Epithelial cell of esophagus (primary cell): ENCODE measurements around the gene SLC6A8.

Experiments
- DNase-seq: peaks from one replicate; pipeline ENCODE4 v3.0.0; 2010; ENCODE audit warnings: low read depth
- H3K4me3 ChIP-seq: 2 replicates; pipeline ENCODE4 v1.5.1; 2011; ENCODE audit warnings: mild to moderate bottlenecking, low read length, control low read depth
- CTCF ChIP-seq: IDR thresholded peaks from 2 replicates; pipeline ENCODE4 v1.5.1; 2011; ENCODE audit warnings: low read depth, mild to moderate bottlenecking, low read length, control low read depth, inconsistent platforms; ENCODE audit not compliant: insufficient read depth; ENCODE audit errors: missing control alignments

Gene SLC6A8

DNA sequence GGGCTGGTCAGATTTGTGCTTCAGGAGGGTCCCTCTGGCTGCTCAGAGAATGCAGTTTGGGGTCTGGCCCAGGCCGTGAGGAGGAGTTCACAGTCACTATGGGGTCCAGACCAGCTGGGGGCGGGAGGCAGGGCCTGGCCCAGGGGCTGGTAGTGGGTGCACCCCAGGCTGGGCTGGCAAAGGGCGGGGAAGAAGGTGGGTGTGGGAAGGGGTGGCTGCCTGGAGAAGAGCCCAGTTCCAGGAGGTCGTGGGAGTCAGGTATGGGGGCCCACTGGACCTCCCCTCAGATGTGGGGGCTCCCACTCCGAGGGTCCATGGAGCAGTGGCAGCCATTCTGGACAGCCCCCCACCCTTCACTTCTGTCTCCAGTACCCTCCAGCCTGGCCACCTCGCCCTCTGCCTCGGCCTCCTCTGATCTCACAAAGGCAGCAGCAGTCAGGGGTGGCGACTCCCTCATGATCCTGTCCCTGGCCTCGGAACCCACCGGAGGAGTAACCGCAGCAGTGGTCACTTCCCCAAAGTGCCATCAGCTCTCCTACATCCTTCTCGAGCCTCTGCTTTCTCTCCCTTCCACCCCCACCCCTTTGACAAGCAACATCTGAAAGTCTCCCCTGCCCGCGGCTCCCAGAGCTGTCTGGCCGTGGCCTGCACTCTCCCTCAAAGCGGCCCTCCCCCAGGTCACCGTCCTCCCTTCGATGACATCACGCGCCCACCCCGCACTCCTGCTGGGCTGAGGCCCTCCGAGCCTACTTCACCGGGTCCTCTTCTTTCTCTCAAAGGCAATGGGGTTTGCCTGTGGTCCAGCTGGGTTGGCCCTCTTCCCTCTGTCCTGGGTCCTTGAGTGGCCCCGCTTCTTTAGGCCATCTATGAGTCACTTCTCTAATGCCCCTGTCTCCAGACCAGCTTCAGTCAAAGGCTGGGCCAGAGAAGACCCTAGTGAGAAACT lies 1.7 kb upstream of the SLC6A8 start:
- no peak overlapping the region for H3K4me3 ChIP-seq
- no peak for DNase-seq
- TF ChIP-seq CTCF: no peak

GRCh38 chrX:153686711-153687110 lies 1.0 kb upstream of the SLC6A8 start:
- TF ChIP-seq CTCF: no peak
- DNase-seq: no peak
- H3K4me3 ChIP-seq: no peak overlapping the region

DNA sequence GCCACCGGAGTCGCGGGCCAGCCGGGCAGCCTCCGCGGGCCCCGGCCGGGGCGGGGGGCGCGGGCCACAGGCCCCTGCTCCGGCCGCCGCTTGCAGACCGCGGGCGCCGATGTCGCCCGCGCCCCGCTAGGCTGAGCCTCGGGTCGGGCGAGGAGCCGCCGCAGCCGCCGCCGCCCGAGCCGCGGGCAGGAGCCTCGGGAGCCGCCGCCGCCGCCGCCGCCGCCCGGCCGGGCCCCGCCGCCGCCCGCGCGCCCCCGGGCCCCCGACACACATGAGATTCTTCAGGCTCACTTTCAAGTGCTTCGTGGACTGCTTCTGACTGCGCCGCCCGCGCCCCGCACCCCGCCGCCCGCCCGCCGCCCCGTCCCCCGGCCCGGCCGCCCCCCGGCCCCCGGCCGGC lies 345 bp downstream of the SLC6A8 start:
- TF ChIP-seq CTCF: no peak
- no peak overlapping the region for H3K4me3 ChIP-seq
- DNase-seq: no peak

GRCh38 chrX:153688506-153688905 lies 780 bp downstream of the SLC6A8 start:
- DNase-seq: no peak
- no peak for TF ChIP-seq CTCF
- peak overlapping the region; percentile 33 for H3K4me3 ChIP-seq

DNA sequence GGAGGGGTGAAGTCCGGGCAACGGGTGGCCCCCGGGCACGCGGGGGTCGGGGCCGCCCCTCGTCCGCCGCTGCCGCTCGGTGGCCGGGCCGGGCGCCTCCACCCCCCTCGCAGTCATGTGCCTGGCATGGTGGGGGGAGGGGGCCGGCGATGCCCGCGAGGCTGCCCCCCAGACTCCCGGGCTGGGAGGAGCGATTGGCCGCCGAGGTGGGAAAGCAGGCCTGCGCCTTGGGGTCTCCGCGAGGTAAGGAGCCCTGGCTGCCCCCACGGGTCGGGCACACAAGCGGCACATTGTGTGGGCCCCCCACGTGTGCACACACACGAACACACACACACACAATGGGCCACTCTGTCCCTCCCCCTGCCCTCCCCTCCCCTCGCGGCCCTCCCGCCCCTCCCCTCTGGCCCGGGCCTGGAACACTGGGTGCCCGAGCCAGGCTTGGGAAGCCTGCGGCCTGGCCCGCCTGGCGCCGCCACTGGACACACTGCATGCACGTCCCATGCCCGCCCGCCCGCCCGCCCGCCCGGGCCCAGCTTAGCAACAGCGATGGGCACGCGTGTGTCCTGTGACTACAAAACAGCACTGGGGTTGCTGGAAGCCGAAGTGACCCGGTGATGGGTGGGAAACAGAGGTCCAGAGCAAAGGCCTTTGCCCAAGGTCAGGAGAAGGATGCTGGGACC lies 1.3 kb downstream of the SLC6A8 start:
- DNase-seq: no peak
- peak overlapping the region; percentile 44 for H3K4me3 ChIP-seq
- no peak for TF ChIP-seq CTCF

DNA sequence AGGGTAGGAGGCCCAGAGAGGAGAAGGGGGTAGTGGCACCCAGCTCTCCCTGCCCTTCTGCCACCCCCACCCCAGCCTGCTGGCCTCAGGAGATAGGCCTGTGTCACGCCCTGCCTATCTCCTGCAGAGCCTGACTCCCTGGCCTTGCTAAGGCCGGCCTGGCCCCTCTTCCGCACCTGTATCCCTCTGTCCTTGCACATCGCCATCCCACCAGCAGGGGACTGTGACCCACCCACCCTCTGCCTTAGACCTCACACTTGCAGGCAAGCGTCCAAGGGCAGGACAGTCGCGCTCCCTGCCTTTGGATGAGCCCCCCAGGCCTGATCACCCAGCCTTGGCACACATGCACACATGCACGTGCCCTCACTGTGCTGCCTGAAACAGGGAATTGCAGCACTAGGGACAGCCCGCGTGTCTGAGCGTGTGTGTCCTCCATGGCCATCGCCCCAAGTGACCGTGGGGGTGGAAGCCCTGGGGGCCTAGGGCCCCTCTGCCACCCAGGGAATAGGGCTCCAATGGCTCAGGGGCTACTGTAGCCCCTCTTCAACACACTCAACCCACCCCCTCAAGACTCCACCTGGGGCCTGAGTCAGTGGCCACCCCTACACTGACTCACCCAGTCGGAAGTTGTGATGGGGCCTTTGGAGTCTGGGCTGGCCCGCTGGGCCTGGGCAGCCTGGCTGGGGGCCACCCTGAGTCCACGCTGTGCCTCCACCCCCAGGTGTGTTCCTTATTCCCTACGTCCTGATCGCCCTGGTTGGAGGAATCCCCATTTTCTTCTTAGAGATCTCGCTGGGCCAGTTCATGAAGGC lies 2.1 kb downstream of the SLC6A8 start:
- DNase-seq: peak; percentile 55
- H3K4me3 ChIP-seq: peak overlapping the region; percentile 44
- TF ChIP-seq CTCF: peak; percentile 21
